ENCODE data around the gene NARS2.

DNA sequence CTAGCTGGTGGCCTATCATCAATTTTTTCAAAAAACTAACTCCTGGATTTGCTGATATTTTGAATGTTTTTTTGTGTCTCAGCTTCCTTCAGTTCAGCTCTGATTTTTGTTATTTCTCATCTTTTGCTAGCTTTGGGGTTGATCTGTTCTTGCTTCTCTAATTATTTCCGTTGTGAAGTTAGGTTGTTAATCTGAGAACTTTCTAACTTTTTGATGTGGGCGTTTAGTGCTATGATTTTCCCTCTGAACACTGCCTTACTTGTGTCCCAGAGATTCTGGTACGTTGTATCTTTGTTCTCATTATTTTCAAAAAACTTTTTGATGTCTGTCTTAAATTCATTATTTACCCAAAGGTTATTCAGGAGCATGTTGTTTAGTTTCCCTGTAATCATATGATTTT is 19.1 kb downstream of the NARS2 start:
- TF ChIP-seq, protein P1, sequence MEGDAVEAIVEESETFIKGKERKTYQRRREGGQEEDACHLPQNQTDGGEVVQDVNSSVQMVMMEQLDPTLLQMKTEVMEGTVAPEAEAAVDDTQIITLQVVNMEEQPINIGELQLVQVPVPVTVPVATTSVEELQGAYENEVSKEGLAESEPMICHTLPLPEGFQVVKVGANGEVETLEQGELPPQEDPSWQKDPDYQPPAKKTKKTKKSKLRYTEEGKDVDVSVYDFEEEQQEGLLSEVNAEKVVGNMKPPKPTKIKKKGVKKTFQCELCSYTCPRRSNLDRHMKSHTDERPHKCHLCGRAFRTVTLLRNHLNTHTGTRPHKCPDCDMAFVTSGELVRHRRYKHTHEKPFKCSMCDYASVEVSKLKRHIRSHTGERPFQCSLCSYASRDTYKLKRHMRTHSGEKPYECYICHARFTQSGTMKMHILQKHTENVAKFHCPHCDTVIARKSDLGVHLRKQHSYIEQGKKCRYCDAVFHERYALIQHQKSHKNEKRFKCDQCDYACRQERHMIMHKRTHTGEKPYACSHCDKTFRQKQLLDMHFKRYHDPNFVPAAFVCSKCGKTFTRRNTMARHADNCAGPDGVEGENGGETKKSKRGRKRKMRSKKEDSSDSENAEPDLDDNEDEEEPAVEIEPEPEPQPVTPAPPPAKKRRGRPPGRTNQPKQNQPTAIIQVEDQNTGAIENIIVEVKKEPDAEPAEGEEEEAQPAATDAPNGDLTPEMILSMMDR (IDR thresholded peaks at IDR 0.05), result no peak
- no peak for TF ChIP-seq POLR2A (IDR thresholded peaks at IDR 0.05)

All from ovary (tissue), 3 donors.